Raji (cell line): ENCODE data around the gene ANKRD49.

Source experiments
- POLR2A ChIP-seq: IDR thresholded peaks from 2 replicates; pipeline ENCODE4 v1.6.1; 2011; ENCODE audit warnings: low read depth, low read length, control low read depth; ENCODE audit not compliant: insufficient read depth

Gene ANKRD49, protein sequence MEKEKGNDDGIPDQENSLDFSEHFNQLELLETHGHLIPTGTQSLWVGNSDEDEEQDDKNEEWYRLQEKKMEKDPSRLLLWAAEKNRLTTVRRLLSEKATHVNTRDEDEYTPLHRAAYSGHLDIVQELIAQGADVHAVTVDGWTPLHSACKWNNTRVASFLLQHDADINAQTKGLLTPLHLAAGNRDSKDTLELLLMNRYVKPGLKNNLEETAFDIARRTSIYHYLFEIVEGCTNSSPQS

DNA sequence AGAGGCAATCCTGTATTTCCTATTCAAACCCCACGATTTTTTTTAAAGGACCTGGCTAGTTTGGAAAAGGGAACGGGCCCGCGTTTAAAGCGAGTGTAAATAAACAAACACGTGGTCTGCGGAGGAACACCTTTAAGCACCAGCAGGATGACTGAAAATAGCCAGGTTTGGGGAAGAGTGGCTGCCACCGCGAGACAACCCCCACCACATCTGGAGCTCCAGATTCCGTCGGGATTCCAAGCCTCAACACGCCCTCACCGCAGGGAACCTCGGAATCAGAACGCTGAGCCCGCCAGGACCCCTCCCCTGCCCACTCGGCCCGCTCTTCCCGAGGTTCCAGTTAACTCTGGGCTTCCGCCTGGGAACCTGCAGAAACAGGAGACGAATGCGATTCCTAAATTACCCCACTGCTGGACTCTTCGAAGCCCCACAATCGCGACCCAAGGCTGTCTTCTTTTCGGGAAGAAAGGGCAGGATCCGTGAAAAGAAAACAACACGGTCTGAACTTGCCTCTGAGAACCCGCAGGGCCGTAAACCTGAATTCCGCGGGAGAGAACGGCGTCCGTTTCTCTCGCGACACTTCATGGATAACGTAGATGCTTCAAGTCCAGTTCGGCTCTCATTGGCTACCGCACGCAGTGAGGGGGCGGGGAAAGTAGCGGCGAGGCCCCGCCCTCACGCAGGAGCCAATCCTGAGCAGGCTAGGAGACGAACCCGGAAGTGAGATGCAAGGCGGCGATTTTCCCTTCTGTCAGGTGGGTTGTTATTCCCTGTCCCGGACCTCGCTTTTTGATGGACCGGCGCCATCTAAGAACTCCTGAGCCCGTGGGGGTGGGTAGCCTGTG, at the start of gene ANKRD49, which contains the start of gene MRE11:
ANKRD49 (plus strand) TSS at position 704 of the 845 bp plus-strand sequence. CDS start 2,710 bp downstream, outside the sequence.
MRE11 (minus strand) TSS at position 564 of the 845 bp plus-strand sequence. CDS start 1,043 bp downstream, outside the sequence.
- peak; percentile 78 for TF ChIP-seq POLR2A

DNA sequence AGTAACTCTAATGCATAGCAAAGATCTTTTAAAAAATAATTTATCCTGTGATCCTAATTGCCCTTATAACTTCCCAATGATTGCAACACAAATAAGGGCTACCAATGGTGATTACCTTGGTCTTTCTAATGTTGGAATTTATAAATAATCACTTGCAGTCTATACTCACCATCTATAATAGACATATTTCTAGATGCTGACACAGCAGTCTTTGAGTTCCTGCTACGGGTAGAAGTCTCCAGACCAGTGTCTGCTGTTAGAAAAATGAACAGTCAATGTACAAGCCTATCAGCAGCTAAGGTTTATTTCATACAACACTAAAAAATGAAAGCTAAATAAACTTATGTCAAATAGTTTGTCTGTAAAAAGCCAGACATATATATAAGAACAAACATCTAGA, 48.1 kb upstream of the ANKRD49 start:
- no peak for TF ChIP-seq POLR2A

DNA sequence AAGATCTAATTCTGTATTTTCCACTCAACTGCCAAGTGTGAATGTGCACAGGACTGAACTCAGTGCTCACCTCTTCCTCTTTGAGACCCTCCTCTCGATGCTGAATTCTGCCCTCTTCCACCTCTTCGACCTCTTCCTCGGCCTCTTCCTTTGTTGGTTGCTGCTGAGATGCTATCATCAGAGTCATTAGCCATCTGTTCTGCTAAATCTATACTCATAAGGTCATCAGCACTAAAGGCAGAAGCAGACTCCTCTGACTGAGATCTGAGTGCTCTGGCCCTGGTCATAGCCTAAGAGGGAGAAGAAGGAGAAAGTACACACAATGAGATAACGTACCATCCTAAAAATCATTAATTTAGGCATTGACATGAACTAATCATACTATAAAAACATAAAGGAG, 46.6 kb upstream of the ANKRD49 start:
- no peak for TF ChIP-seq POLR2A

DNA sequence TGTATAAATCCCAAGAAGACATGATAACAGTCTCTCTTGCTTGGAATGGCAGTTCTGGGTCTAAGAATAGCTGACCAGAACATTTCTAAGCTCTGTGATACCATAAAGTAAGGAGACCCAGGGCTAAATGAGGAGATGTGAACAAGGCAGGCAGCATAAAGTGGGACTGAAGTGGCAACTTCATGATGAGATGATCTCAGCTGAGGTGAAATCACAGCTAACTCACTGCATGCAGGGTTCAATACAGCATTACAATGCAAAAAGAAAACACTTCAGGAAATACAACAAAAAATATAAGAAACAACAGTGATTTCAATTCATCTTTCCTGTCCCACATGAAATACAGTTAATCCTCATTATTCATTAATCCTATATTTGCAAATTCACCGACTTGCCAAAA, 44.8 kb upstream of the ANKRD49 start:
- no peak for TF ChIP-seq POLR2A

DNA sequence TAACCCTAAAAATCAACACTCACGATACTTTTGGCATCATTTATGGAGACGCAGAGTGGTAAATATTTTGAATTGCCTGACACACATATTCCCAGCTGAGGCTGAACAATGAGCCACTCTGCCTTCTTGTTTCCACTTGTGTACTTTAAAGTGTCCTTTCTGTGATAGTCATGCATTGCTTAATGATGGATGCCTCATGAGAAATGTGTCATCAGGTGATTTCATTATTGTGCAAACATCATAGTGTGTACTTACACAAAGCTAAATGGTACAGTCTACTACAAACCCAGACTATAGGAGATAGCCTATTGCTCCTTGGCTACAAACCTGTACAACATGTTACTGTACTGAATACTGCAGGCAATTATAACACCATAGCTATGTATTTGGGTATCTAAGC, 44.3 kb upstream of the ANKRD49 start:
- TF ChIP-seq POLR2A, result no peak

DNA sequence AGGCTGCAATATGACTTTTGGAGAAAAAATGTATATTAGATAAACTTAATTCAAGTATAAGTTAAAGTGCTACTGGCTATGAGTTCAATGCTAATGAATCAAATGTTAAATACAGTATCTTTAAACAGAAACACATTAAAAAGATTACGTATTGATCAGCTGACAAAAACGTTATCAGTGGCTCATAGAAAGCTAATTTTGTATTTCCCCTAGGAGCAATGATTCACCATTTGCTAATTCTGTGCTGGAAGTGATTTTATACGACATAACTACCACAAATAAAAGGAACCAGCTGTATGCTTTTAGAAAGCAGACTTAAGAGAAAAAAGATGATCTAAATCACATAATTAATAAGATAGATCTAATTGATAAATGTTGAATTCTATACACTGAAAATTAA, 43.7 kb upstream of the ANKRD49 start:
- TF ChIP-seq POLR2A, result no peak

DNA sequence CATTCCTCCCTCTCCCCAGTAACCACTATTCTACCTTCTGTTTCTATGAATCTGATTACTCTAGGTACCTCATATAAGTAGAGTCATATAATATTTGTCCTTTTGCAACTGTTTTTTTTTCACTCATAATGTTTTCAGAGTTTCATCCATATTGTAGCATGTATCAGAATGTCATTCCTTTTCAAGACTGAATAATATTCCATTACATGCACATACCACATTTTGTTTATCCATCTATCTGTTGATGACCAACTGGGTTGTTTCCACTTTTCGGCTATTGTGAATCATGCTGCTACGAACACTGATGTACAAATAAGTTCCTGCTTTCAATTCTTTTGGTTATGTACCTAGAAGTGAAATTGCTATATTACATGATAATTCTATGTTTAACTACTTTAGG, 40.8 kb upstream of the ANKRD49 start:
- TF ChIP-seq POLR2A, result no peak

DNA sequence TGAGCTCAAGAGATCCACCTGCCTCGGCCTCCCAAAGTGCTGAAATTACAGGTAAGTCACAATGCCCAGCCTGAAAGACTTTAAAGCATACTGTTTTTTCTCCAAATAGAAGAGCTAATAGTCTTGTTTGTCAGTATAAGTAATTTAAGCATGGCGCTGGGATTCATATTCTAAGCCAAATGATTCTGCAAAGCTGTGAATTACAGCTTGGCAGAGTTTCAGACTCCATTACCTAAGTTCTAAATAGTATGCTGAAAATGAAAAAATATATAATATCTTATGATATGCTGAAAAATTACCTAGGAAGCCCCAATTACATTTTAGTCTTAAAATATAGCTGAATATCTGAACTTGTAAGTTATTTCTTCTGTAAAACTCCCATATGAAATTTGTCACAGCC, 39.5 kb upstream of the ANKRD49 start:
- TF ChIP-seq POLR2A, result no peak

DNA sequence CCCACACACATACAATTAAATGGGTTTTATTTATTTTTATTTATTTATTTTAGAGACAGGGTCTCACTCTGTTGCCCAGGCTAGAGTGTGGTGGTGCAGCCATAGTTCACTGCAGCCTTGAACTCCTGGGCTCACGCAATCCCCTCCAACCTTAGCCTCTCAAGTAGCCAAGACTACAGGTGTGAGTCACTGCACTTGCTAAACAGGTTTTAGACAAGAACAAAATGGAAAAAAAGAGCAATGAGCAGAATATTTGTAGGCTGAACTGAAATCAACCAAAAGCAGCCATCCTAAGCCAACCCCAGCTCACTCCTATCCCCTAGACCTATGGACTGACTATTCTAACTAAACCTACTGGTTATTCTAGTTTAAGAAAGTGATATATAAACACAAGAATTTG, 37.9 kb upstream of the ANKRD49 start:
- no peak for TF ChIP-seq POLR2A

DNA sequence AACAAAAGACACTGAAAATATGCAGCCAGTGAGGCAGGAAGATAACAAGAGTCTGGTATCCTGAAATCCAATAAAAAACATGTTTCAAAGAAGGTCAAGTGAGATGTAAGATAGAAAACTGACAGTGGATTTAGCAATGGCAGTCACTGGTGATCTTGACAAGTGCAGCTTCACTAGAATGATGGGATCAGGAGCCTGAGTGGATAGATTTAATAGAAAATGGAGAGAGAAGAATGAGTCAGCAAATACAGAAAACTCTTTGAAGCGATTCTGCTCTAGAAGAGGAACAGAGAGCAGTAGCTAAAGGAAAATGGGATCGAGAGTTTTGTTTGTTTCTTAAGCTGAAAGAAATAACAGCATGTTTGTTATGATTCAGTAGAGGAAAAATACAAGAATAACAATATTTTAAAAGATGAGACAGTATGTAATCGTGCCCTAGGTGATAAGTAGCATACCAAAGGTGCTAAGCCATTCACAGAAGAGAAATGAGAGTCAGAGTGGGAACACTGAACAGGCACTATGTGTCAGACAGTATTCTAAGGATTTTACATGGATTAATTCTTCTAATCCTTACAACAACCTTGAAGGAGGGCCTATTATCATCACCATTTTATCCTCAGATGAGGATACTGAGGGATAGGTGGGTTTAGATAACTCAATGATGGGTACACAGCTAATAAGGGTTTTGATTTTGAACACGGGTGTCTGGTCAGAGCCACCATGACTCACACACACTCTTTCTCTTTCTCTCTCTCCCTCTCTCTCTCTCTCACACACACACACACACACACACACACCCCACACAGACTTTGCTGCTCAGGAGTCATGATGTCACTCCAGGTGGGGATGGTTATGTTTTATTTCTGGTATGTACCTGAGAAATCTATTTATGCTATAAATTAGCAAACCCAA, 36.4 kb upstream of the ANKRD49 start:
- no peak for TF ChIP-seq POLR2A

DNA sequence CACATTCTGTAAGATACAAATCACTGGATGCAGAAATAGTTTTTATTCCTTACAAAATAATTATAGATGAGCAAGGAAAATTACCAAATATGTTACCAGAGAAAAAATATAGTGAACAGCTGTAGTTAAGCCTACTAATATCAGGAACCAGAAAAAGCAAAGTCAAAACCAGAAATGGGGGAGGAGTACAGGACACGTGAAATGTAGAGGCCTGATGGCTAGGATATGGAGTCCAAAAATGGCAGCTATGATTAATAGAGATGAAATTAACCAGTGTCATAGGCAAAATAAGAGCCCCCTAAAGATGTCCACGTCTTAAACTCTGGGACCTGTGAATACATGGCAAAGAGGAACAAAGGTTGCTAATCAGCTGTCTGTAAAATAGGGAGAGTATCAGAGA, 34.2 kb upstream of the ANKRD49 start:
- TF ChIP-seq POLR2A, result no peak

DNA sequence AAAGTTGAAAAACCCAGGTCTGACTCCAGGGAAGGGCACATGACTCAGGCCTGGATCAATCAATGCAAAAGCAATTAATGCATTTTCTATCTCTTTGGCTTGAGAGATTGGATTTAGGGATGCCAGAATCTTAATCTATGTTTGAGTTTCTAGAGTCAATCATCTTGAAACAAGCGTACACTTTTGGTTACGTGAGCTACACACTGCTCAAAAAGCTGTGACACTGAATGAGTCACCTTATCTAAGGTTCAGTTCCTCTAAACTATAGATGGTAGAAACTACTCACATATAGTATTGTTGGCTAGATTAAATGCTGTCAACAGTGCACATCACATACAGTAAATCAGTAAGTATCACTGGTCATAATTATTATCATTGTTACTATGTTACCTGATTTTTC, 24.4 kb upstream of the ANKRD49 start:
- no peak for TF ChIP-seq POLR2A

DNA sequence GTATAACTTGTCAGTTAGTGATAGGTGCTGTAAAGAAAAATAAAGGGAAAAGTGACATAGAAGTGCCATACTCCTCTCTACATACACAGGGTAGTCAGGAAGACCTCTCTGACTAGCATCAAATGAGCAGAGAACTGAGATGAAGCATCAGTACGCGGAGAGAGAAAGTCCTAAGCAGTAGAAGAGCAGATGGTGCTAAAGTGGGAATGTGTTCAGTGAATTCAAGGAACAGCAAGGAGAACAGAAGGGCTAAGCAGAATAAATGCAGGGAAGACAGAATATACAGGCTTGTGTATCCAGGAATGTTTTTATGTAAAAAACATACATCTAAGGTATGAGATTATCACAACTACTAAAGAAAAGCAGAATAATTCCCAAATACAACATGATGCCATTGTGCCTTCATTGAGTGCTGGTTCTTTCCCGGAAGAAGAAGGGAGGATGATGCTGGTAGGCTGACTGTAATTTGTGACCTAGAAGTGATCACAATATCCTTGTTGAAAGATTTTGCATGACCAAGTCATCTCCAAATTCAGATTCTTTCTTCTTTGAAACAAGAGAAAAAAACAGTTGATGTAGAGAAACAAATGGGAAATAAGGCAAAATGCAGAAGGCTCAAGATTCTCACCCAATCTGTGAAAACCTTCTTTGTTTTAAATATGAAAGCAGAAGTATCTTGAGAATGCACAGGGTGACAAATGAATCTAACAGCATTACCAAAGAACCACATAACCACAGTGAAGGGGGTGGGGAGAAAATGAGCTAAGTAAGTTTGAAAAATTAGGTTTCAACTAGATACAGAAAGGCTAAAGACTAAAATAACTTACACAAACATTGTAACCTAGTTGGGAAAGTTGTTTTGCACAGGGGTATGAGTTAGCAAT, 20.6 kb upstream of the ANKRD49 start:
- no peak for TF ChIP-seq POLR2A

DNA sequence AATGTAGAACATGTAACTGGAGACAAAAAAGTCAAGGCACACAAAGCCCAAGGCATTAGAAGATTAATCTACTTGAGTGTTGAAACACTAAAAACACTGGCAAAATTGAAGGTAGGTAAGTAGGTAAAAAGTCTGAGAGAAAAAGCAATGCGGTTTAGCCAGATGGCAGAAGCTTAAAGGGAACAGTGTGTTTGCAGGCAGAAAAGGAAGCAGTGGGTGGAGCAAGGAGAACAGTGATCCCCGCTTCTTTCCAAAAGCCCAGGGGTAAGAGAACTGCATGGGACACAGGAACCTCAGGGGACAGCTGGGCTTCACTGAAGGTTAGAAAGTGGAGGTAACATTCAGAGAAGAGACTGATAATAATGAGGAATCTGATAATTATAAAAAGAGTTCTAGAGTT, 16.2 kb upstream of the ANKRD49 start:
- no peak for TF ChIP-seq POLR2A
